Stimulated activated naive B cell treated with anti-CD40 and anti-IgM and Interleukin-4, amounts not matched to agents 10 μg/mL and 1 μg/mL and 100 μg/mL, for 72 hours (primary cell): ENCODE measurements around the gene CEP131.
A peak's percentile ranks its signal among the peaks of the same experiment; 100 is the strongest.

Source experiments
- ATAC-seq, 2 donors: fragments of 150-1000 bp; cut with Tn5 transposase; replicated peaks; 2 replicates each; pipeline ENCODE4 v1.10.0; 2021; ENCODE audit warnings: moderate library complexity in 1 of 2
- DNase-seq: peaks from one replicate; pipeline ENCODE4 v3.0.0; 2021
- H3K27ac Mint-ChIP-seq: one replicate; pipeline ENCODE4 v1.8.0; 2022; ENCODE audit warnings: mild to moderate bottlenecking, mixed read lengths
- H3K27me3 Mint-ChIP-seq, 2 donors: one replicate each; pipeline ENCODE4 v1.8.0; 2022; ENCODE audit warnings: mixed read lengths in 2 of 2
- H3K36me3 Mint-ChIP-seq, 2 donors: one replicate each; pipeline ENCODE4 v1.8.0; 2022; ENCODE audit warnings: mixed read lengths in 2 of 2, mild to moderate bottlenecking in 1 of 2
- H3K4me1 Mint-ChIP-seq, 2 donors: one replicate each; pipeline ENCODE4 v1.8.0; 2022; ENCODE audit warnings: mixed read lengths in 2 of 2, mild to moderate bottlenecking in 1 of 2
- H3K4me3 Mint-ChIP-seq, 2 donors: one replicate each; pipeline ENCODE4 v1.8.0; 2022; ENCODE audit warnings: mild to moderate bottlenecking in 2 of 2, mixed read lengths in 2 of 2, moderate library complexity in 1 of 2
- H3K9me3 Mint-ChIP-seq, 2 donors: one replicate each; pipeline ENCODE4 v1.8.0; 2022; ENCODE audit warnings: mixed read lengths in 2 of 2, mild to moderate bottlenecking in 1 of 2

CEP131 gene

GRCh38 chr17:81222906-81223761 is at the start of gene CEP131:
Gene CEP131 (minus strand): TSS chr17:81222965. CDS start chr17:81220056, 2,909 bp downstream.
- Mint-ChIP-seq H3K4me3 (peak within 1 kb of the TSS; percentile 84 to 88), H3K27me3 (no peaks in the 10 kb centered on the region), H3K9me3 (no peaks in the 10 kb centered on the region), H3K27ac (peak within 1 kb of the TSS; percentile 96), H3K36me3 (peaks cover 10% of the 10 kb centered on the region in 2 donors), H3K4me1 (peaks cover 17 to 32% of the 10 kb centered on the region in 2 donors)
- ATAC-seq (peak; percentile 95), DNase-seq (peak; percentile 99)

GRCh38 chr17:81271226-81271625 is 48.5 kb upstream of the CEP131 start:
- ATAC-seq = no peak
- Mint-ChIP-seq H3K36me3 (peaks cover 34 to 62% of the 10 kb centered on the region in 2 donors), H3K4me3 (no peak overlapping the region), H3K27ac (no peak overlapping the region), H3K4me1 (peaks cover 5 to 6% of the 10 kb centered on the region in 2 donors), H3K9me3 (no peaks in the 10 kb centered on the region), H3K27me3 (no peaks in the 10 kb centered on the region)
- DNase-seq = no peak

GRCh38 chr17:81270279-81270678 is 47.5 kb upstream of the CEP131 start:
- H3K36me3 Mint-ChIP-seq = peaks cover 38 to 64% of the 10 kb centered on the region in 2 donors
- no peak for DNase-seq
- peaks cover 5 to 6% of the 10 kb centered on the region in 2 donors for H3K4me1 Mint-ChIP-seq
- ATAC-seq = no peak
- no peak overlapping the region for H3K4me3 Mint-ChIP-seq
- no peaks in the 10 kb centered on the region for H3K9me3 Mint-ChIP-seq
- H3K27me3 Mint-ChIP-seq = no peaks in the 10 kb centered on the region
- no peak overlapping the region for H3K27ac Mint-ChIP-seq

GRCh38 chr17:81267390-81268067 is 44.8 kb upstream of the CEP131 start:
- Mint-ChIP-seq H3K9me3 (no peaks in the 10 kb centered on the region), H3K27me3 (no peaks in the 10 kb centered on the region), H3K27ac (peak overlapping the region; percentile 43), H3K36me3 (peaks cover 41 to 59% of the 10 kb centered on the region in 2 donors), H3K4me1 (peaks cover 5 to 6% of the 10 kb centered on the region in 2 donors), H3K4me3 (no peak overlapping the region)
- DNase-seq (no peak), ATAC-seq (no peak)

- no peak for ATAC-seq
- Mint-ChIP-seq H3K4me1 (peaks cover 5 to 6% of the 10 kb centered on the region in 2 donors), H3K36me3 (peaks cover 43 to 57% of the 10 kb centered on the region in 2 donors), H3K4me3 (no peak overlapping the region), H3K27me3 (no peaks in the 10 kb centered on the region), H3K27ac (no peak overlapping the region), H3K9me3 (no peaks in the 10 kb centered on the region)
- no peak for DNase-seq
Measured at GRCh38 chr17:81265576-81265975, 42.8 kb upstream of the CEP131 start.

- DNase-seq (no peak), ATAC-seq (no peak)
- Mint-ChIP-seq H3K4me1 (peaks cover 5 to 6% of the 10 kb centered on the region in 2 donors), H3K36me3 (peaks cover 45 to 54% of the 10 kb centered on the region in 2 donors), H3K9me3 (no peaks in the 10 kb centered on the region), H3K27me3 (no peaks in the 10 kb centered on the region), H3K4me3 (no peak overlapping the region), H3K27ac (no peak overlapping the region)
Measured at GRCh38 chr17:81264640-81265039, 41.9 kb upstream of the CEP131 start.

- no peak for ATAC-seq
- DNase-seq = no peak
- Mint-ChIP-seq H3K9me3 (no peaks in the 10 kb centered on the region), H3K4me1 (peaks cover 5 to 6% of the 10 kb centered on the region in 2 donors), H3K36me3 (peaks cover 47 to 48% of the 10 kb centered on the region in 2 donors), H3K27ac (no peak overlapping the region), H3K27me3 (no peaks in the 10 kb centered on the region), H3K4me3 (no peak overlapping the region)
Measured at GRCh38 chr17:81263371-81264181, 40.8 kb upstream of the CEP131 start.

- Mint-ChIP-seq H3K27me3 (no peaks in the 10 kb centered on the region), H3K4me3 (no peak overlapping the region), H3K27ac (no peak overlapping the region), H3K4me1 (peaks cover 0 to 2% of the 10 kb centered on the region in 2 donors), H3K36me3 (peaks cover 35 to 41% of the 10 kb centered on the region in 2 donors), H3K9me3 (no peaks in the 10 kb centered on the region)
- ATAC-seq (no peak), DNase-seq (no peak)
Measured at GRCh38 chr17:81261582-81262336, 39.0 kb upstream of the CEP131 start.

- Mint-ChIP-seq H3K4me1 (peaks cover 0 to 2% of the 10 kb centered on the region in 2 donors), H3K4me3 (no peak overlapping the region), H3K36me3 (peaks cover 32 to 38% of the 10 kb centered on the region in 2 donors), H3K9me3 (no peaks in the 10 kb centered on the region), H3K27me3 (no peaks in the 10 kb centered on the region), H3K27ac (no peak overlapping the region)
- ATAC-seq (no peak), DNase-seq (no peak)
Measured at GRCh38 chr17:81261096-81261495, 38.3 kb upstream of the CEP131 start.

- Mint-ChIP-seq H3K27me3 (no peaks in the 10 kb centered on the region), H3K27ac (no peak overlapping the region), H3K9me3 (no peaks in the 10 kb centered on the region), H3K4me1 (peaks cover 0 to 2% of the 10 kb centered on the region in 2 donors), H3K4me3 (no peak overlapping the region), H3K36me3 (peaks cover 27 to 34% of the 10 kb centered on the region in 2 donors)
- ATAC-seq (no peak), DNase-seq (no peak)
Measured at GRCh38 chr17:81260641-81261040, 37.9 kb upstream of the CEP131 start.

- no peak for DNase-seq
- H3K9me3 Mint-ChIP-seq = no peaks in the 10 kb centered on the region
- no peak overlapping the region for H3K4me3 Mint-ChIP-seq
- ATAC-seq = no peak
- peaks cover 0 to 2% of the 10 kb centered on the region in 2 donors for H3K4me1 Mint-ChIP-seq
- H3K27me3 Mint-ChIP-seq = no peaks in the 10 kb centered on the region
- H3K27ac Mint-ChIP-seq = no peak overlapping the region
- H3K36me3 Mint-ChIP-seq = peaks cover 23 to 34% of the 10 kb centered on the region in 2 donors
Measured at GRCh38 chr17:81260171-81260570, 37.4 kb upstream of the CEP131 start.

GRCh38 chr17:81259058-81259605 is 36.4 kb upstream of the CEP131 start:
- ATAC-seq = no peak
- Mint-ChIP-seq H3K4me1 (peaks cover under 1 to 2% of the 10 kb centered on the region in 2 donors), H3K27me3 (no peaks in the 10 kb centered on the region), H3K4me3 (no peak overlapping the region), H3K27ac (no peak overlapping the region), H3K9me3 (no peaks in the 10 kb centered on the region), H3K36me3 (peaks cover 19 to 28% of the 10 kb centered on the region in 2 donors)
- no peak for DNase-seq

GRCh38 chr17:81258292-81258691 is 35.5 kb upstream of the CEP131 start:
- no peak overlapping the region for H3K4me3 Mint-ChIP-seq
- H3K36me3 Mint-ChIP-seq = peaks cover 26 to 29% of the 10 kb centered on the region in 2 donors
- ATAC-seq (no peak), DNase-seq (no peak)
- peaks cover 9% of the 10 kb centered on the region in 2 donors for H3K4me1 Mint-ChIP-seq
- H3K9me3 Mint-ChIP-seq = no peaks in the 10 kb centered on the region
- no peak overlapping the region for H3K27ac Mint-ChIP-seq
- H3K27me3 Mint-ChIP-seq = no peaks in the 10 kb centered on the region
